Measurements from ENCODE around the gene C1orf21.

Gene C1orf21

DNA sequence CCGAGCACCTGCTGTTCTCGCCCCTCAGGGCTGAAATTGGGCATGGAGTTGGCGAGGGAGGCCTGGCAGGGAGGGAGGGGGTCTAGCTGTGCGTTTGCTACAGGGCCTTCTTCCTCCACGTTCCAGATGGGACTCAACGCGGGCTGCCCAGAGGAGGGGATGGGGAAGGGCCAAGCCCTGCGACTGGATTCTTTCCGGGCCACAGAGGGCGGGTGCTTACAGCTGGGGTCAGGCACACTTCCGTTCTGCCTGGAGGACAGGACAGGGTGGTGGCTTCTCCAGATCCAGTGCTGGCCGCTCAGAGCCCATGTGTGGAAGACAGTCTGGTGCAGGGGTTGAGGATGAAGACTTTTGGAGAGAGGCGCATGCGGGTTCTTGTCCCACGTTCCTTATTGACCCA is 277.8 kb downstream of the C1orf21 start:
- no CpG with 5 or more reads among the region's 15 CpGs for WGBS (ENCODE audit: extremely low coverage, insufficient coverage, insufficient read length)

GRCh38 chr1:184665360-184665759 is 278.5 kb downstream of the C1orf21 start:
- Histone ChIP-seq H3K79me2 (ENCODE audit: control insufficient read depth, insufficient read depth, low read length, poor library complexity) (no peaks in the 10 kb centered on the region), H3K4me2 (ENCODE audit: low read length) (no peak overlapping the region), H3K18ac (ENCODE audit: low read length) (no peak overlapping the region), H3K14ac (ENCODE audit: low read length) (no peak overlapping the region), H2BK12ac (ENCODE audit: low read length) (no peak overlapping the region), H3K36me3 (ENCODE audit: control insufficient read depth in 1 of 2, insufficient read depth in 2 of 2, low read length in 2 of 2) (no peaks in the 10 kb centered on the region), H3K79me1 (ENCODE audit: low read length) (peaks cover 8% of the 10 kb centered on the region), H2BK120ac (ENCODE audit: insufficient read depth, low read length, poor library complexity) (no peak overlapping the region), H2BK5ac (ENCODE audit: low read depth, low read length, poor library complexity) (no peak overlapping the region), H3K9me3 (ENCODE audit: insufficient read depth, low read depth, low read length) (no peaks in the 10 kb centered on the region), H4K91ac (ENCODE audit: low read depth, low read length) (no peak overlapping the region), H3K4me3 (ENCODE audit: low read depth, low read length) (no peak overlapping the region), H3K27me3 (ENCODE audit: insufficient read depth, low read length) (no peaks in the 10 kb centered on the region), H3K23ac (ENCODE audit: low read length) (no peak overlapping the region), H4K8ac (ENCODE audit: low read depth, low read length) (no peak overlapping the region), H2AFZ (ENCODE audit: insufficient read depth, low read length, poor library complexity) (no peak overlapping the region), H4K12ac (ENCODE audit: low read depth, low read length) (no peak overlapping the region), H3K4ac (ENCODE audit: low read depth, low read length) (no peak overlapping the region), H2AK5ac (ENCODE audit: low read length) (no peak overlapping the region), H3K27ac (ENCODE audit: low read depth, low read length) (no peak overlapping the region), H3K9ac (ENCODE audit: low read length) (no peak overlapping the region), H3K4me1 (ENCODE audit: control insufficient read depth in 1 of 2, insufficient read depth in 2 of 2, low read length in 2 of 2) (peaks cover 11% of the 10 kb centered on the region in 2 experiments)
- no CpG with 5 or more reads among the region's 6 CpGs for WGBS (ENCODE audit: extremely low coverage, insufficient coverage, insufficient read length)
- peak in 1 of 2 donors; percentile 38 for DNase-seq

More for the DNA sequence above, 277.8 kb downstream of the C1orf21 start:
- Histone ChIP-seq H3K27ac (ENCODE audit: low read depth, low read length) (peak overlapping the region; percentile 54), H4K8ac (ENCODE audit: low read depth, low read length) (peak overlapping the region; percentile 67), H2BK5ac (ENCODE audit: low read depth, low read length, poor library complexity) (peak overlapping the region; percentile 15), H3K4me1 (ENCODE audit: control insufficient read depth in 1 of 2, insufficient read depth in 2 of 2, low read length in 2 of 2) (peaks cover 11% of the 10 kb centered on the region in 2 experiments), H2AFZ (ENCODE audit: insufficient read depth, low read length, poor library complexity) (no peak overlapping the region), H3K9me3 (ENCODE audit: insufficient read depth, low read depth, low read length) (no peaks in the 10 kb centered on the region), H2BK120ac (ENCODE audit: insufficient read depth, low read length, poor library complexity) (peak overlapping the region; percentile 79), H3K4me2 (ENCODE audit: low read length) (peak overlapping the region; percentile 61), H3K4me3 (ENCODE audit: low read depth, low read length) (no peak overlapping the region), H3K27me3 (ENCODE audit: insufficient read depth, low read length) (no peaks in the 10 kb centered on the region), H4K91ac (ENCODE audit: low read depth, low read length) (peak overlapping the region; percentile 72), H3K4ac (ENCODE audit: low read depth, low read length) (peak overlapping the region; percentile 5), H3K14ac (ENCODE audit: low read length) (peak overlapping the region; percentile 19), H3K18ac (ENCODE audit: low read length) (peak overlapping the region; percentile 48), H3K9ac (ENCODE audit: low read length) (no peak overlapping the region), H2BK12ac (ENCODE audit: low read length) (peak overlapping the region; percentile 64), H3K79me2 (ENCODE audit: control insufficient read depth, insufficient read depth, low read length, poor library complexity) (no peaks in the 10 kb centered on the region), H3K79me1 (ENCODE audit: low read length) (peaks cover 8% of the 10 kb centered on the region), H3K36me3 (ENCODE audit: control insufficient read depth in 1 of 2, insufficient read depth in 2 of 2, low read length in 2 of 2) (no peaks in the 10 kb centered on the region), H2AK5ac (ENCODE audit: low read length) (peak overlapping the region; percentile 89), H3K23ac (ENCODE audit: low read length) (no peak overlapping the region), H4K12ac (ENCODE audit: low read depth, low read length) (no peak overlapping the region)
- DNase-seq: no peak

- H2BK120ac ChIP-seq (ENCODE audit: insufficient read depth, low read length, poor library complexity): no peak overlapping the region
- H3K27me3 ChIP-seq (ENCODE audit: insufficient read depth, low read length): no peaks in the 10 kb centered on the region
- no peak overlapping the region for H3K4ac ChIP-seq (ENCODE audit: low read depth, low read length)
- H2AK5ac ChIP-seq (ENCODE audit: low read length): no peak overlapping the region
- H3K18ac ChIP-seq (ENCODE audit: low read length): no peak overlapping the region
- H3K9ac ChIP-seq (ENCODE audit: low read length): no peak overlapping the region
- no CpG with 5 or more reads among the region's 1 CpG for WGBS (ENCODE audit: extremely low coverage, insufficient coverage, insufficient read length)
- H3K4me2 ChIP-seq (ENCODE audit: low read length): no peak overlapping the region
- no peak overlapping the region for H3K23ac ChIP-seq (ENCODE audit: low read length)
- peaks cover 4% of the 10 kb centered on the region for H3K79me1 ChIP-seq (ENCODE audit: low read length)
- H3K9me3 ChIP-seq (ENCODE audit: insufficient read depth, low read depth, low read length): no peaks in the 10 kb centered on the region
- no peak overlapping the region for H2BK5ac ChIP-seq (ENCODE audit: low read depth, low read length, poor library complexity)
- no peak overlapping the region for H4K12ac ChIP-seq (ENCODE audit: low read depth, low read length)
- no peak overlapping the region for H2AFZ ChIP-seq (ENCODE audit: insufficient read depth, low read length, poor library complexity)
- no peak overlapping the region for H3K4me3 ChIP-seq (ENCODE audit: low read depth, low read length)
- no peak overlapping the region for H3K27ac ChIP-seq (ENCODE audit: low read depth, low read length)
- no peak overlapping the region for H4K91ac ChIP-seq (ENCODE audit: low read depth, low read length)
- DNase-seq: no peak
- no peak overlapping the region for H2BK12ac ChIP-seq (ENCODE audit: low read length)
- H3K14ac ChIP-seq (ENCODE audit: low read length): no peak overlapping the region
- H4K8ac ChIP-seq (ENCODE audit: low read depth, low read length): no peak overlapping the region
- H3K79me2 ChIP-seq (ENCODE audit: control insufficient read depth, insufficient read depth, low read length, poor library complexity): no peaks in the 10 kb centered on the region
- H3K4me1 ChIP-seq (ENCODE audit: control insufficient read depth in 1 of 2, insufficient read depth in 2 of 2, low read length in 2 of 2): peaks cover 5% of the 10 kb centered on the region in 2 experiments
- no peaks in the 10 kb centered on the region for H3K36me3 ChIP-seq (ENCODE audit: control insufficient read depth in 1 of 2, insufficient read depth in 2 of 2, low read length in 2 of 2)
Observed at GRCh38 chr1:184669391-184669790, 282.6 kb downstream of the C1orf21 start.

GRCh38 chr1:184672013-184672726 is 285.3 kb downstream of the C1orf21 start:
- Histone ChIP-seq H2AK5ac (ENCODE audit: low read length) (no peak overlapping the region), H4K8ac (ENCODE audit: low read depth, low read length) (no peak overlapping the region), H2BK12ac (ENCODE audit: low read length) (no peak overlapping the region), H3K14ac (ENCODE audit: low read length) (no peak overlapping the region), H3K9ac (ENCODE audit: low read length) (no peak overlapping the region), H2BK120ac (ENCODE audit: insufficient read depth, low read length, poor library complexity) (no peak overlapping the region), H3K79me1 (ENCODE audit: low read length) (no peaks in the 10 kb centered on the region), H3K36me3 (ENCODE audit: control insufficient read depth in 1 of 2, insufficient read depth in 2 of 2, low read length in 2 of 2) (no peaks in the 10 kb centered on the region), H3K27me3 (ENCODE audit: insufficient read depth, low read length) (no peaks in the 10 kb centered on the region), H4K12ac (ENCODE audit: low read depth, low read length) (no peak overlapping the region), H3K4me3 (ENCODE audit: low read depth, low read length) (no peak overlapping the region), H2BK5ac (ENCODE audit: low read depth, low read length, poor library complexity) (no peak overlapping the region), H3K27ac (ENCODE audit: low read depth, low read length) (no peak overlapping the region), H3K4ac (ENCODE audit: low read depth, low read length) (no peak overlapping the region), H4K91ac (ENCODE audit: low read depth, low read length) (no peak overlapping the region), H3K4me2 (ENCODE audit: low read length) (no peak overlapping the region), H3K23ac (ENCODE audit: low read length) (no peak overlapping the region), H2AFZ (ENCODE audit: insufficient read depth, low read length, poor library complexity) (no peak overlapping the region), H3K18ac (ENCODE audit: low read length) (no peak overlapping the region), H3K9me3 (ENCODE audit: insufficient read depth, low read depth, low read length) (no peaks in the 10 kb centered on the region), H3K79me2 (ENCODE audit: control insufficient read depth, insufficient read depth, low read length, poor library complexity) (no peaks in the 10 kb centered on the region), H3K4me1 (ENCODE audit: control insufficient read depth in 1 of 2, insufficient read depth in 2 of 2, low read length in 2 of 2) (no peaks in the 10 kb centered on the region)
- DNase-seq: no peak
- no CpG with 5 or more reads among the region's 9 CpGs for WGBS (ENCODE audit: extremely low coverage, insufficient coverage, insufficient read length)

Measured in trophoblast cell (in vitro differentiated cells and primary cell).